Ishikawa (cell line): ENCODE results near the gene HBQ1.

Source experiments
- CEBPB ChIP-seq: IDR thresholded peaks from 2 replicates; pipeline ENCODE4 v1.6.1; 2012
- CREB1 ChIP-seq: IDR thresholded peaks from 2 replicates; pipeline ENCODE4 v1.6.1; 2012; ENCODE audit warnings: low read depth
- EGR1 ChIP-seq: IDR thresholded peaks from 2 replicates; pipeline ENCODE4 v1.6.1; 2012
- EP300 ChIP-seq: IDR thresholded peaks from 2 replicates; pipeline ENCODE4 v1.6.1; 2012; ENCODE audit warnings: borderline replicate concordance
- FOXM1 ChIP-seq: IDR thresholded peaks from 2 replicates; pipeline ENCODE4 v1.6.1; 2012; ENCODE audit warnings: low read depth, borderline replicate concordance
- MAX ChIP-seq: IDR thresholded peaks from 2 replicates; pipeline ENCODE4 v1.6.1; 2012
- NFIC ChIP-seq: IDR thresholded peaks from 2 replicates; pipeline ENCODE4 v1.6.1; 2012
- RAD21 ChIP-seq: IDR thresholded peaks from 2 replicates; pipeline ENCODE4 v1.6.1; 2012; ENCODE audit warnings: low read depth
- REST ChIP-seq: IDR thresholded peaks from 2 replicates; pipeline ENCODE4 v1.6.1; 2012; ENCODE audit warnings: low read depth, mild to moderate bottlenecking
- TAF1 ChIP-seq: IDR thresholded peaks from 2 replicates; pipeline ENCODE4 v1.6.1; 2012; ENCODE audit warnings: low read depth, mild to moderate bottlenecking
- TCF12 ChIP-seq: IDR thresholded peaks from 2 replicates; pipeline ENCODE4 v1.6.1; 2012; ENCODE audit warnings: low read depth
- TEAD4 ChIP-seq: IDR thresholded peaks from 2 replicates; pipeline ENCODE4 v1.6.1; 2012
- USF1 ChIP-seq: IDR thresholded peaks from 2 replicates; pipeline ENCODE4 v1.6.1; 2012
- YY1 ChIP-seq: IDR thresholded peaks from 2 replicates; pipeline ENCODE4 v1.6.1; 2012; ENCODE audit warnings: low read depth
- ZBTB7A ChIP-seq: IDR thresholded peaks from 2 replicates; pipeline ENCODE4 v1.6.1; 2012; ENCODE audit warnings: low read depth

Gene HBQ1

GRCh38 chr16:177394-177822 is 2.9 kb upstream of the HBQ1 start:
- TF ChIP-seq CEBPB, result no peak
- TF ChIP-seq EP300, result no peak
- peak; percentile 59 for TF ChIP-seq MAX

DNA sequence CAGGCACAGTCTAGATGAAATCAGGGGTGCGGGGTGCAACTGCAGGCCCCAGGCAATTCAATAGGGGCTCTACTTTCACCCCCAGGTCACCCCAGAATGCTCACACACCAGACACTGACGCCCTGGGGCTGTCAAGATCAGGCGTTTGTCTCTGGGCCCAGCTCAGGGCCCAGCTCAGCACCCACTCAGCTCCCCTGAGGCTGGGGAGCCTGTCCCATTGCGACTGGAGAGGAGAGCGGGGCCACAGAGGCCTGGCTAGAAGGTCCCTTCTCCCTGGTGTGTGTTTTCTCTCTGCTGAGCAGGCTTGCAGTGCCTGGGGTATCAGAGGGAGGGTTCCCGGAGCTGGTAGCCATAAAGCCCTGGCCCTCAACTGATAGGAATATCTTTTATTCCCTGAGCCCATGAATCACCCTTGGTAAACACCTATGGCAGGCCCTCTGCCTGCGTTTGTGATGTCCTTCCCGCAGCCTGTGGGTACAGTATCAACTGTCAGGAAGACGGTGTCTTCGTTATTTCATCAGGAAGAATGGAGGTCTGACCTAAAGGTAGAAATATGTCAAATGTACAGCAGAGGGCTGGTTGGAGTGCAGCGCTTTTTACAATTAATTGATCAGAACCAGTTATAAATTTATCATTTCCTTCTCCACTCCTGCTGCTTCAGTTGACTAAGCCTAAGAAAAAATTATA is 2.1 kb upstream of the HBQ1 start:
- no peak for TF ChIP-seq TAF1
- TF ChIP-seq CREB1, result no peak
- no peak for TF ChIP-seq NFIC
- no peak for TF ChIP-seq YY1
- TF ChIP-seq EGR1, result no peak
- TF ChIP-seq USF1, result no peak
- no peak for TF ChIP-seq EP300
- TF ChIP-seq MAX, result no peak
- TF ChIP-seq REST, result no peak
- no peak for TF ChIP-seq FOXM1
- no peak for TF ChIP-seq TEAD4
- no peak for TF ChIP-seq CEBPB
- TF ChIP-seq RAD21, result no peak
- TF ChIP-seq ZBTB7A, result no peak
- no peak for TF ChIP-seq TCF12

- TF ChIP-seq CREB1, result no peak
Observed at GRCh38 chr16:178668-179015, 1.6 kb upstream of the HBQ1 start.

DNA sequence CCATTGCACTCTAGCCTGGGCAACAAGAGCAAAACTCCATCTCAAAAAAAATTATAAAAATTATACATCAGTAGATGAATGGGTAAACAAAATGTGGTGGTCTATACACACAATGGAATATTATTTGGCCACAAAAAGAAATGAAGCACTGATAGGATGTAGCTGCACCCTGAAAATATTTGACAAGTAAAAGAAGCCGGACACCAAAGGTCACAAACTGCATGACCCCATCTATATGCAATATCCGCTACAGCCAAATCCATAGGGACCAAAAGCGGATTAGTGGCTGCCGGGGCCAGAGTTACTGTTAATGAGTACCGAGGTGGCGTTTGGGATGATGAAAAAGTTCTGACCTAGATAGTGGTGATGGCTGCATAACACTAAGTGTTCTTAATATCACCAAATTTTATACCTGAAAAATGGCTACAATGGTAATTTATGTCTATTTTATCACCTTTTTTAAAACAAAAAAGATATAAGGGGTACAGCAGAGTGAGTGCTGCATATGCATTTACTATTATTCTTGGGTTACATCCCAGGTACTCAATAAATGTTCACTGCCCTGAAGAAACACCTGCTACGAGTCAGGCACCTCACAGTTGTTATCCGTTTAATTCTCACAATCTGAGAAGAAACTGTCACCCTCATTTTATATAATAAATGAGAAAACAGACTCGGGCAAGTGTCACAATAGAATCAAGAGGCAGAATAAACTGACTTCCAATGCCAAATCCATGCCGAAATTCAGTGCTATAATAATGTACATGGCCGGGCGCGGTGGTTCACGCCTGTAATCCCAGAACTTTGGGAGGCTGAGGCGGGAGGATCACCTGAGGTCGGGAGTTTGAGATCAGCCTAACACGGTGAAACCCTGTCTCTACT is 807 bp upstream of the HBQ1 start:
- no peak for TF ChIP-seq EGR1
- no peak for TF ChIP-seq RAD21
- TF ChIP-seq CREB1, result no peak
- no peak for TF ChIP-seq TCF12
- TF ChIP-seq MAX, result no peak
- no peak for TF ChIP-seq CEBPB
- TF ChIP-seq ZBTB7A, result no peak
- TF ChIP-seq TAF1, result no peak

DNA sequence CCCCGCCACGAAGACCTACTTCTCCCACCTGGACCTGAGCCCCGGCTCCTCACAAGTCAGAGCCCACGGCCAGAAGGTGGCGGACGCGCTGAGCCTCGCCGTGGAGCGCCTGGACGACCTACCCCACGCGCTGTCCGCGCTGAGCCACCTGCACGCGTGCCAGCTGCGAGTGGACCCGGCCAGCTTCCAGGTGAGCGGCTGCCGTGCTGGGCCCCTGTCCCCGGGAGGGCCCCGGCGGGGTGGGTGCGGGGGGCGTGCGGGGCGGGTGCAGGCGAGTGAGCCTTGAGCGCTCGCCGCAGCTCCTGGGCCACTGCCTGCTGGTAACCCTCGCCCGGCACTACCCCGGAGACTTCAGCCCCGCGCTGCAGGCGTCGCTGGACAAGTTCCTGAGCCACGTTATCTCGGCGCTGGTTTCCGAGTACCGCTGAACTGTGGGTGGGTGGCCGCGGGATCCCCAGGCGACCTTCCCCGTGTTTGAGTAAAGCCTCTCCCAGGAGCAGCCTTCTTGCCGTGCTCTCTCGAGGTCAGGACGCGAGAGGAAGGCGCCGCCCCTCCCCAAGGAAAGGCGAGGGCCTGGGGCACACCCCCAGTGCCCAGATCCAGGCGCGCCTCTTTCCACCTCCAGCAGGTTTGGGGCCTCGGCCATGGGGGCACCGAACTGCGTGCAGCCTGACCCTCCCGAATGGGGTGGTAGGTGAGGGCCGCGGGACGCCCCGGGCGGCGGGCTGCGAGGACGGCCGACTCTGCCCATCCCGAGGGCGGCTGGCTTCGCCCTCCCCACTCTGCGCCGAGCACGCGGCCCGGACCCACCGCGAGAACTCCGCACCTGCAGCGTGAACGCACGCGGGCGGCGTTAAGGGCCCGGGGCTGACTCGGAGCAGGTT is 664 bp downstream of the HBQ1 start:
- TF ChIP-seq YY1, result 0 out of 2 replicates have a peak, but pooled peaks have one; percentile 25
- TF ChIP-seq TAF1, result no peak
- TF ChIP-seq TCF12, result peak; percentile 28; the same call in 1 of the 2 replicates
- TF ChIP-seq TEAD4, result 0 out of 2 replicates have a peak, but pooled peaks have one; percentile 9
- TF ChIP-seq MAX, result peak; percentile 99
- no peak for TF ChIP-seq CREB1
- peak; percentile 72; the same call in 1 of the 2 replicates for TF ChIP-seq RAD21
- TF ChIP-seq EGR1, result no peak

- TF ChIP-seq RAD21 (no peak), TCF12 (no peak), USF1 (no peak), TAF1 (no peak), FOXM1 (no peak), YY1 (no peak), EGR1 (no peak), ZBTB7A (no peak)
Observed at GRCh38 chr16:181565-182021, 1.3 kb downstream of the HBQ1 start.
